ENCODE results near the gene LINGO3.

The LINGO3 gene

DNA sequence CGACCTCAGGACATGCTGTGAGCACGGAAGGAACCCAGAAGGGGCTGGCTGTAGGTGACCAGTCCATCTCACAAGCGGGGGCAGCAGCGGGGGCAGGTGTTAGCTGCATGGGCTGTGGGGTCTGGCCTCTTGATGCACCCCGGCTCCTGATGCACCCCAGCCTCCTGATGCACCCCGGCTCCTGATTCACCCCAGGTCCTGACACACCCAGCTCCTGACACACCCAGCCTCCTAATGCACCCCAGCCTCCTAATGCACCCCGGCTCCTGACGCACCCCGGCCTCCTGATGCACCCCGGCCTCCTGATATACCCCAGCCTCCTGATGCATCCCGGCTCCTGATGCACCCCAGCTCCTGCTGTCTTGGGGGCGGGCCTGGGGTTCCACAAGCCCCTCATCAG, 13.0 kb upstream of the LINGO3 start:
- Histone ChIP-seq H3K4me3 (ENCODE audit: low read depth, low read length) (no peak overlapping the region), H3K27ac (no peak overlapping the region), H3K36me3 (replicated peaks) (peaks cover 16% of the 10 kb centered on the region), H3K27me3 (replicated peaks) (no peaks in the 10 kb centered on the region)
- TF ChIP-seq, protein P1, sequence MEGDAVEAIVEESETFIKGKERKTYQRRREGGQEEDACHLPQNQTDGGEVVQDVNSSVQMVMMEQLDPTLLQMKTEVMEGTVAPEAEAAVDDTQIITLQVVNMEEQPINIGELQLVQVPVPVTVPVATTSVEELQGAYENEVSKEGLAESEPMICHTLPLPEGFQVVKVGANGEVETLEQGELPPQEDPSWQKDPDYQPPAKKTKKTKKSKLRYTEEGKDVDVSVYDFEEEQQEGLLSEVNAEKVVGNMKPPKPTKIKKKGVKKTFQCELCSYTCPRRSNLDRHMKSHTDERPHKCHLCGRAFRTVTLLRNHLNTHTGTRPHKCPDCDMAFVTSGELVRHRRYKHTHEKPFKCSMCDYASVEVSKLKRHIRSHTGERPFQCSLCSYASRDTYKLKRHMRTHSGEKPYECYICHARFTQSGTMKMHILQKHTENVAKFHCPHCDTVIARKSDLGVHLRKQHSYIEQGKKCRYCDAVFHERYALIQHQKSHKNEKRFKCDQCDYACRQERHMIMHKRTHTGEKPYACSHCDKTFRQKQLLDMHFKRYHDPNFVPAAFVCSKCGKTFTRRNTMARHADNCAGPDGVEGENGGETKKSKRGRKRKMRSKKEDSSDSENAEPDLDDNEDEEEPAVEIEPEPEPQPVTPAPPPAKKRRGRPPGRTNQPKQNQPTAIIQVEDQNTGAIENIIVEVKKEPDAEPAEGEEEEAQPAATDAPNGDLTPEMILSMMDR (IDR thresholded peaks at IDR 0.05; ENCODE audit: low read depth, low read length, missing control alignments): no peak
- no peak for DNase-seq
- in situ Hi-C loops (cut with HindIII; ENCODE audit: low pct_ligation_motif_present, low sequenced_read_pairs): no loop called here

DNA sequence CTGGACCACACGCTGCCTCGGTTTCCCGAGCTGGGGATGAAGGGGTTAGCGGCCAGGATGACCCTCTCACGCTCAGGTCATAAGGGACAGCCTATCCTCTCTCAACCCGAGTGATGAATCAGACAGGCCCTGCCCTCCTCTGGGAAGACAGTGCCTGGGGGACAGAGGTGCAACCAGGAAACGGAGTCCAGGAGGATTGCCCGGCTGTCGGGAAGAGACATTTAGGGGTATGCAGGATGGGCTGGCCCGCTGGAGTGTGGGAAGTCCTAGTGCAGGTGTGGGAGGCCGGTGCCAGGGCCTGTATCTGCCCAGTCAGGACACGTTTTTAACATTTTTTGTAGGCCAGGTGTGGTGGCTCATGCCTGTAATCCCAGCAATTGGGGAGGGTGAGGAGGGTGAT, 12.1 kb upstream of the LINGO3 start:
- in situ Hi-C loops (cut with HindIII; ENCODE audit: low pct_ligation_motif_present, low sequenced_read_pairs): no loop called here
- no peaks in the 10 kb centered on the region for H3K27me3 ChIP-seq (replicated peaks)

GRCh38 chr19:2319551-2319950, 11.6 kb upstream of the LINGO3 start:
- Histone ChIP-seq H3K36me3 (replicated peaks) (peaks cover 16% of the 10 kb centered on the region), H3K4me3 (ENCODE audit: low read depth, low read length) (no peak overlapping the region), H3K27ac (no peak overlapping the region), H3K27me3 (replicated peaks) (no peaks in the 10 kb centered on the region)
- DNase-seq: no peak
- in situ Hi-C loops (cut with HindIII; ENCODE audit: low pct_ligation_motif_present, low sequenced_read_pairs): no loop called here
- TF ChIP-seq, protein P1 (IDR thresholded peaks at IDR 0.05; ENCODE audit: low read depth, low read length, missing control alignments): no peak

More for the DNA sequence above, 12.1 kb upstream of the LINGO3 start:
- DNase-seq: no peak
- Histone ChIP-seq H3K36me3 (replicated peaks) (peaks cover 16% of the 10 kb centered on the region), H3K27ac (no peak overlapping the region), H3K4me3 (ENCODE audit: low read depth, low read length) (no peak overlapping the region)
- TF ChIP-seq, protein P1 (IDR thresholded peaks at IDR 0.05; ENCODE audit: low read depth, low read length, missing control alignments): no peak

GRCh38 chr19:2318923-2319322, 11.0 kb upstream of the LINGO3 start:
- Histone ChIP-seq H3K27me3 (replicated peaks) (no peaks in the 10 kb centered on the region), H3K4me3 (ENCODE audit: low read depth, low read length) (no peak overlapping the region), H3K27ac (no peak overlapping the region), H3K36me3 (replicated peaks) (peaks cover 12% of the 10 kb centered on the region)
- in situ Hi-C loops (cut with HindIII; ENCODE audit: low pct_ligation_motif_present, low sequenced_read_pairs): no loop called here
- TF ChIP-seq, protein P1 (IDR thresholded peaks at IDR 0.05; ENCODE audit: low read depth, low read length, missing control alignments): no peak
- DNase-seq: no peak

GRCh38 chr19:2317756-2318155, 9.8 kb upstream of the LINGO3 start:
- TF ChIP-seq, protein P1 (IDR thresholded peaks at IDR 0.05; ENCODE audit: low read depth, low read length, missing control alignments): no peak
- no peak overlapping the region for H3K27ac ChIP-seq
- peaks cover 6% of the 10 kb centered on the region for H3K36me3 ChIP-seq (replicated peaks)
- no peak overlapping the region for H3K4me3 ChIP-seq (ENCODE audit: low read depth, low read length)
- H3K27me3 ChIP-seq (replicated peaks): no peaks in the 10 kb centered on the region
- in situ Hi-C loops (cut with HindIII; ENCODE audit: low pct_ligation_motif_present, low sequenced_read_pairs): no loop called here
- no peak for DNase-seq

GRCh38 chr19:2317300-2317699, 9.3 kb upstream of the LINGO3 start:
- no peaks in the 10 kb centered on the region for H3K27me3 ChIP-seq (replicated peaks)
- in situ Hi-C loops (cut with HindIII; ENCODE audit: low pct_ligation_motif_present, low sequenced_read_pairs): no loop called here
- DNase-seq: no peak

More at GRCh38 chr19:2317300-2317699, 9.3 kb upstream of the LINGO3 start:
- H3K4me3 ChIP-seq (ENCODE audit: low read depth, low read length): no peak overlapping the region
- H3K36me3 ChIP-seq (replicated peaks): peaks cover 4% of the 10 kb centered on the region
- TF ChIP-seq, protein P1 (IDR thresholded peaks at IDR 0.05; ENCODE audit: low read depth, low read length, missing control alignments): no peak
- H3K27ac ChIP-seq: no peak overlapping the region
